ENCODE measurements around the gene CPPED1. TPM values are rescaled to one million over a fixed set of nuclear protein-coding genes. Genes with fewer than 3 reads are reported as not detected.
"Not testable (repeated sequence)": the region's sequence is repeated elsewhere in the genome, so short reads cannot be mapped to it uniquely, and the experiment has no call there.

The CPPED1 gene
- 40.0 TPM for total RNA-seq

GRCh38 chr16:12803203-12804093 lies at the start of gene CPPED1:
CPPED1 (minus strand) TSS chr16:12803887; CDS start chr16:12803776, 111 bp downstream.
- no peaks in the 10 kb centered on the region for H3K27me3 ChIP-seq (ENCODE audit: insufficient read depth, low read length)
- H3K4me3 ChIP-seq (ENCODE audit: low read length), result peak within 1 kb of the TSS; percentile 90
- peaks cover 53% of the 10 kb centered on the region for H3K4me1 ChIP-seq (ENCODE audit: insufficient read depth, low read length)
- no peaks in the 10 kb centered on the region for H3K9me3 ChIP-seq (ENCODE audit: low read depth, low read length)

DNA sequence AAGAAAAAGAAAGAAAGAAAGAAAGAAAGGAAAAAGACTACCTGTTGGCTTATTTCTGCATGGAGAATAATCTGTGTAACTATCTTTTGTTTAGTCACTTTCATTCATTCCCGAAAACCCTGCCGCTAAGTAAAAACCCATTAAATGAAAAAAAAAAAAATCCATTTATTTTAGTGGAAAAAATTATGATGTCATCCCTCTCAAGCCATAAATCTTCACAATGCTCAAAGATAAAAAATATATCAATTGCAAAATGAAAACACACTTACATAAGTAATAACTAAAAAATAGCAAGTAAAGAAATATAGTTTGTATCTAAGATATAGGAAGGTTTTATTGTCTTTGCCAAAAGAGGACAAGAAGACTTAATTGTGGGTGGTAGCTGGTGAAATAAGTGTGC lies 46.5 kb upstream of the CPPED1 start:
- Histone ChIP-seq H3K9me3 (ENCODE audit: low read depth, low read length) (no peaks in the 10 kb centered on the region), H3K4me3 (ENCODE audit: low read length) (no peak overlapping the region), H3K27me3 (ENCODE audit: insufficient read depth, low read length) (no peaks in the 10 kb centered on the region), H3K4me1 (ENCODE audit: insufficient read depth, low read length) (no peaks in the 10 kb centered on the region)

DNA sequence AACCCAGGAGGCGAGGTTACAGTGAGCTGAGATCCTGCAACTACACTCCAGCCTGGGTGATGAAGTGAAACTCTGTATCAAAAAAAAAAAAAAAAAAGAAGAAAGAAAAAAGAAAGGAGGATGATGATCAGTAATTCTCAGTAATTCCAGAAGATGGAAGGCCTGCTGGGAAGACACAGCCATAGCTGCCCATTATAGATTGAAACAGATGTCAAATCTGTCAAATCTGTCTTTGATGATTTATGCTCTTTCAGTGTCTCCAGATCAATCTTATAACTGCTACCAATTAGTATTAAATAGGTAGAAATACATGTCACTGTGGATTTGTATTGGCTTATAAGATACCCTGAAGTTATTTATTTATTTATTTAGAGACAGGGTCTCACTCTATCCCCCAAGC lies 42.9 kb upstream of the CPPED1 start:
- H3K27me3 ChIP-seq (ENCODE audit: insufficient read depth, low read length), result no peaks in the 10 kb centered on the region
- no peaks in the 10 kb centered on the region for H3K4me1 ChIP-seq (ENCODE audit: insufficient read depth, low read length)
- no peaks in the 10 kb centered on the region for H3K9me3 ChIP-seq (ENCODE audit: low read depth, low read length)
- no peak overlapping the region for H3K4me3 ChIP-seq (ENCODE audit: low read length)

GRCh38 chr16:12845282-12845681 lies 41.6 kb upstream of the CPPED1 start:
- Histone ChIP-seq H3K9me3 (ENCODE audit: low read depth, low read length) (no peaks in the 10 kb centered on the region), H3K27me3 (ENCODE audit: insufficient read depth, low read length) (no peaks in the 10 kb centered on the region), H3K4me1 (ENCODE audit: insufficient read depth, low read length) (no peaks in the 10 kb centered on the region), H3K4me3 (ENCODE audit: low read length) (no peak overlapping the region)

DNA sequence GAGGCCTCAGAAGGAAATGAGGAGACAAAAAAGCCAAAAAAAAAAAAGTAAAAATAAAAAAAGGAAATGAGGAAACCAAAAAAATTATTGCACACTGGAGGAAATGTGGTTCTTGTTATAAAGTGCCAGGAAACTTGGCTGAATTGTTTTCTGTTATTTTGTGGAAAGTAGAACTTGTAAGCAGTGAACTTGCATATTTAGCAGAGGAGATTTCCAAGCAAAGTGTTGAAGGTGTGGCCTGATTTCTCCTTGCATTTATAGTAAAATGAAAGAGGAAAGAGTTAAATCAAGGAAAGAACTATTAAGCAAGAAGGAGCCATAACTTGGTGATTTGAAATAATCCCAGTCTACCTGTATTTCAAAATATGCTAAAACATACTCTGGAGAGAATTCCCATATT lies 34.1 kb upstream of the CPPED1 start:
- H3K4me1 ChIP-seq (ENCODE audit: insufficient read depth, low read length), result peaks cover 15% of the 10 kb centered on the region
- no peaks in the 10 kb centered on the region for H3K9me3 ChIP-seq (ENCODE audit: low read depth, low read length)
- H3K27me3 ChIP-seq (ENCODE audit: insufficient read depth, low read length), result peaks cover 2% of the 10 kb centered on the region
- no peak overlapping the region for H3K4me3 ChIP-seq (ENCODE audit: low read length)

DNA sequence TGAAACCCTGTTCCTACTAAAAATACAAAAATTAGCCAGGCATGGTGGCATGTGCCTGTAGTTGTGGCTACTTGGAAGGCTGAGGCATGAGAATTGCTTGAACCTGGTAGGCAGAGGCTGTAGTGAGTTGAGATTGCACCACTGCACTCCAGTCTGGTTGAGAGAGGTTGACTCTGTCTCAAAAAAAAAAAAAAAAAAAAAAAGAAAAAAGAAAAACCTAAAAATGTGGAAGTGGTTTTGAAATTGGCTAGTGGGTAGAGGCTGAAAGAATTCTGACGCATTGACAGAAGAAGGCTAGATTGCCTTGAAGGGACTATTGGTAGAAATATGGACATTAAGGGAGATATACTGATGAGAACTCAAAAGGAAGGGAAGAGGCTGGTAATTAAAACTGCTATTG lies 33.6 kb upstream of the CPPED1 start:
- peaks cover 2% of the 10 kb centered on the region for H3K27me3 ChIP-seq (ENCODE audit: insufficient read depth, low read length)
- H3K4me1 ChIP-seq (ENCODE audit: insufficient read depth, low read length), result peaks cover 15% of the 10 kb centered on the region
- H3K9me3 ChIP-seq (ENCODE audit: low read depth, low read length), result no peaks in the 10 kb centered on the region
- H3K4me3 ChIP-seq (ENCODE audit: low read length), result no peak overlapping the region

GRCh38 chr16:12833926-12834325 lies 30.2 kb upstream of the CPPED1 start:
- no peak overlapping the region for H3K4me3 ChIP-seq (ENCODE audit: low read length)
- H3K27me3 ChIP-seq (ENCODE audit: insufficient read depth, low read length), result no peaks in the 10 kb centered on the region
- peaks cover 15% of the 10 kb centered on the region for H3K4me1 ChIP-seq (ENCODE audit: insufficient read depth, low read length)
- no peaks in the 10 kb centered on the region for H3K9me3 ChIP-seq (ENCODE audit: low read depth, low read length)

DNA sequence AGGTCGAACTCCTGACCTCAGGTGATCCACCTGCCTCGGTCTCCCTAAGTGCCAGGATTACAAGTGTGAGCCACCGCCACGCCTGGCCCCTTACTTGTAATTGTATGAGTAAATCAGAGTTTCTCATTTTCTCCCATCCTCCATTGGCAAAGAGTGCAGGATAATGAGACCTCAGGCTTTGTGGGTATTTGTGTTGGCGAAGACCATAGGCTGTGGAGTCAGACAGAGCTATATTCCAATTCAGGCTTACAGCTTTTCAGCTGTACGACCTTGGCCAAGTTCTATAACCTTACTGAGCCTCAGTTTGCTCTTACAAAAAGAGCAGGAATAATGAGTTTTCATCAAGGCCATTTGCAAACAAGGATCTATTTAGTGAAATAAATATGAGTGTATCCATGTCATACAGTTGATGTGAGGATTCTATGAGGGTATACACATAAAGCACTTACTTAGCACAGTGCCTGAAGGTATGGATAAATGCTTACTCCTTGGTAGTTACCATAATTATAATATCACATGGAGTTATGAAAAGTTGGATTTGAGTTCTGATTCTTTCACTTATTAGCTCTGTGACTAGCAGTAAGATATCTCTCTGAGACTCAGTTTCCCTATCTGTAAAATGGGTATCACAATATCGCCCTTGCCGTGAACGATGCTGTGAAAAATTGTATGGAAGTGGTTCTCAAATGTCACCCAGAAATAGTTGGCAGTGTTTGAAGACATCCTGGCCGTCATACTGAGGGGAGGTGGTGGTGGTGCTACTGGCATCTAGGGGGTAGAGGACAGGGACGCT lies 25.6 kb upstream of the CPPED1 start:
- H3K27me3 ChIP-seq (ENCODE audit: insufficient read depth, low read length), result no peaks in the 10 kb centered on the region
- no peaks in the 10 kb centered on the region for H3K4me1 ChIP-seq (ENCODE audit: insufficient read depth, low read length)
- H3K4me3 ChIP-seq (ENCODE audit: low read length), result no peak overlapping the region
- H3K9me3 ChIP-seq (ENCODE audit: low read depth, low read length), result no peaks in the 10 kb centered on the region

GRCh38 chr16:12828206-12828605 lies 24.5 kb upstream of the CPPED1 start:
- Histone ChIP-seq H3K9me3 (ENCODE audit: low read depth, low read length) (no peaks in the 10 kb centered on the region), H3K27me3 (ENCODE audit: insufficient read depth, low read length) (no peaks in the 10 kb centered on the region), H3K4me3 (ENCODE audit: low read length) (no peak overlapping the region), H3K4me1 (ENCODE audit: insufficient read depth, low read length) (no peaks in the 10 kb centered on the region)

- no peaks in the 10 kb centered on the region for H3K9me3 ChIP-seq (ENCODE audit: low read depth, low read length)
- H3K4me1 ChIP-seq (ENCODE audit: insufficient read depth, low read length), result no peaks in the 10 kb centered on the region
- no peak overlapping the region for H3K4me3 ChIP-seq (ENCODE audit: low read length)
- H3K27me3 ChIP-seq (ENCODE audit: insufficient read depth, low read length), result no peaks in the 10 kb centered on the region
These were observed 22.9 kb upstream of the CPPED1 start for GRCh38 chr16:12826559-12826958.

DNA sequence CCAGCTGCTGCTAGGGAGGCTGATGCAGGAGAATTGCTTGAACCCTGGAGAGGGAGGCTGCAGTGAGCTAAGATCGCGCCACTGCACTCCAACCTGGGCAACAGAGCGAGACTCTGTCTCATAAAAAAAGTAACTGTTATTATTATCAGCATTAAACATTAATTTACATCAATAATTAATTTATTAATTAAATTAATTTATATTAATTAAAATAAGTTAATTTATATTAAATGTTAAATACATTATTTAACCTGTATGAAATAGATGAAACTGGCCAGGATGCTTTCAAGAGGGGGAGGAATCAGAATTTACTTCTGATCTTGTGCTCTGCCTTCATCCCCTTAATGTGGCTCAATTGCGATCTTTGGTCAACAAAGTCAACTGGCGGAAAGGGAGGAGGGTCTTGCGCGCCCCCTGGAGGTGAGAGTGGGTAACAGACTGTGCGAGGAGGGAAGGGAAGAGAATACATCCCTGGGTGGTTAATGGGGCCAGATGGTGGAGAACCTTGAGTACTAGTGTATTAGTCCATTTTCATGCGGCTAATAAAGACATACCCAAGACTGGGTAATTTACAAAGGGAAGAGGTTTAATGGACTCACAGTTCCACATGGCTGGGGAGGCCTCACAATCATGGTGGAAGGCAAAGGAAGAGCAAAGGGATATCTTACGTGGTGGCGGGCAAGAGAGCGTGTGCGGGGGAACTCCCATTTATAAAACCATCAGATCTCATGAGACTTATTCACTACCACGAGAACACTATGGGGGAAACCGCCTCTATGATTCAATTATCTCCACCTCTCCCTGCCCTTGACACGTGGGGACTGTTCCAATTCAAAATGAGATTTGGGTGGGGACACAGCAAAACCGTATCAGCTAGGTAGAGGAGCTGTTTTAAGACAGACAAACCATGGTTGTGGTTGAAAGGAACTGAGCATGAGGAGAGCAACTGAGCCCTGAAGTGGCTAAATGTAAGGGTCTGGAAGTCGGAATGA lies 15.7 kb upstream of the CPPED1 start:
- Histone ChIP-seq H3K4me3 (ENCODE audit: low read length) (no peak overlapping the region), H3K27me3 (ENCODE audit: insufficient read depth, low read length) (no peaks in the 10 kb centered on the region), H3K4me1 (ENCODE audit: insufficient read depth, low read length) (peaks cover 46% of the 10 kb centered on the region), H3K9me3 (ENCODE audit: low read depth, low read length) (no peaks in the 10 kb centered on the region)

DNA sequence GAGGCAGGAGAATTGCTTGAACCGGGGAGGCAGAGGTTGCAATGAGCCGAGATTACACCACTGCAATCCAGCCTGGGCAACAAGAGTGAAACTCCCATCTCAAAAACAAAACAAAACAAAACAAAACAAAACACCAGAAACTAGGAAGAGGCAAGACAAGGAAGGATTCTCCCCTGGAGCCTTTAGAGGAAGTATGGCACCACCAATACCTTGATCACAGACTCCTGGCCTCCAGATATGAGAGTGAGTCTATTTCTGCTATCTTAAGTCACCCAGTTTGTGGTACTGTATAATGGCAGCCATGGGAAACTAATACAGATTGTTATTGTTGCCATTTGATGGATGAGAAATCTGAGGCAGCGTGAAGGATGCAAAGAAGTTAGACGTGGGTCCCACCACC lies 14.6 kb upstream of the CPPED1 start:
- H3K9me3 ChIP-seq (ENCODE audit: low read depth, low read length), result no peaks in the 10 kb centered on the region
- H3K27me3 ChIP-seq (ENCODE audit: insufficient read depth, low read length), result no peaks in the 10 kb centered on the region
- no peak overlapping the region for H3K4me3 ChIP-seq (ENCODE audit: low read length)
- peaks cover 57% of the 10 kb centered on the region for H3K4me1 ChIP-seq (ENCODE audit: insufficient read depth, low read length)

DNA sequence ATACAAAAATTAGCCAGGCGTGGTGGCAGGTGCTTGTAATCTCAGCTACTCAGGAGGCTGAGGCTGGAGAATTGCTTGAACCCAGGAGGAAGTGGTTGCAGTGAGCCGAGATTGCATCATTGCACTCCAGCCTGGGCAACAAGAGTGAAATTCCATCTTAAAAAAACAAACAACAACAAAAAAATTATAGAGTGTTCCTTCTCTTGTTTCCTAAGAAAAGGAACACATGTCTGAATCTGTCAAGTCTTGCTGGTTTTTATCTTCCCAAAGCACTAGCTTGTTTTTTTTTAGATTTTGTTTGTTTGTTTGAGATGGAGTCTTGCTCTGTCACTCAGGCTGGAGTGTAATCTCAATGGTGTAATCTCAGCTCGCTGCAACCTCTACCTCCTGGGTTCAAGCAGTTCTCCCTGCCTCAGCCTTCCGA lies 13.1 kb upstream of the CPPED1 start:
- not testable (repeated sequence) for H3K9me3 ChIP-seq (ENCODE audit: low read depth, low read length); H3K4me3 ChIP-seq (ENCODE audit: low read length); H3K27me3 ChIP-seq (ENCODE audit: insufficient read depth, low read length)
- H3K4me1 ChIP-seq (ENCODE audit: insufficient read depth, low read length), result peaks cover 64% of the 10 kb centered on the region

DNA sequence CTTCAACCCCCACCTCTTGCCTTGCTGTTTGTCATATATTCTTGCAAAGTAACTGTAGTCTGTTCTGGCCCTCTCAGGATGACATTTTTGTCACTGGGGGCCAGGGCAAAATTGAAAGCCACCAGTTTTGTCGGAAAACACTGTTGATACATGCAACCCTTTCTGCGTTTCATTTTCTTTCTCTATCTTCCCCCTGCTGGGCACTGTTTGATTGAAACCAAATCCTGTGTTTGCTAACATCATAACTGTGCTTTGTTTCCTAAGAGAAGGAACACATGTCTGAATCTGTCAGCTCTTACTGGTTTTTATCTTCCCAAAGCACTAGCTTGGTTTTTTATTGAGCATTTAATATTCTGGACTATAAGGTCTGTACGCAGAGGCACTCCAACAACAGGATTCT lies 11.7 kb upstream of the CPPED1 start:
- H3K4me1 ChIP-seq (ENCODE audit: insufficient read depth, low read length), result peaks cover 64% of the 10 kb centered on the region

More for the DNA sequence above, 11.7 kb upstream of the CPPED1 start:
- Histone ChIP-seq H3K27me3 (ENCODE audit: insufficient read depth, low read length) (no peaks in the 10 kb centered on the region), H3K9me3 (ENCODE audit: low read depth, low read length) (no peaks in the 10 kb centered on the region), H3K4me3 (ENCODE audit: low read length) (no peak overlapping the region)

All from mononuclear cell (primary cell).